WTC11 (cell line): ENCODE results near the gene SGMS1.

Source experiments
- AFF4 ChIP-seq: sonication (generic); formaldehyde crosslinking; IDR thresholded peaks from 2 replicates; pipeline ENCODE4 v1.8.1; 2023; ENCODE audit warnings: mild to moderate bottlenecking, missing genetic modification reagents, borderline replicate concordance
- ATF2 ChIP-seq: sonication (generic); formaldehyde crosslinking; IDR thresholded peaks from 2 replicates; pipeline ENCODE4 v1.8.1; 2022; ENCODE audit warnings: low read depth, missing genetic modification reagents, borderline replicate concordance
- E2F1 ChIP-seq: sonication (generic); formaldehyde crosslinking; IDR thresholded peaks from 2 replicates; pipeline ENCODE4 v1.8.0; 2022; ENCODE audit warnings: mild to moderate bottlenecking, missing genetic modification reagents
- FOXJ3 ChIP-seq: sonication (generic); formaldehyde crosslinking; IDR thresholded peaks from 2 replicates; pipeline ENCODE4 v1.9.0; 2021; ENCODE audit warnings: missing genetic modification reagents, mild to moderate bottlenecking, borderline replicate concordance
- GRHL2 ChIP-seq: fragments of 250-450 bp; sonication (Bioruptor Pico); IDR thresholded peaks from 2 replicates; pipeline ENCODE4 v1.8.0; 2022; ENCODE audit warnings: mild to moderate bottlenecking, moderate library complexity; ENCODE audit not compliant: insufficient replicate concordance, severe bottlenecking
- NFYB ChIP-seq: sonication (generic); formaldehyde crosslinking; conservative IDR thresholded peaks from 2 replicates; pipeline ENCODE4 v1.8.0; 2022; ENCODE audit warnings: low read depth, missing genetic modification reagents
- NR3C1 ChIP-seq: sonication (generic); formaldehyde crosslinking; conservative IDR thresholded peaks from 2 replicates; pipeline ENCODE4 v1.8.1; 2023; ENCODE audit warnings: low read depth, mild to moderate bottlenecking, missing genetic modification reagents
- TEAD4 ChIP-seq: sonication (generic); formaldehyde crosslinking; IDR thresholded peaks from 2 replicates; pipeline ENCODE4 v1.8.0; 2022; ENCODE audit warnings: mild to moderate bottlenecking, missing genetic modification reagents
- ZNF263 ChIP-seq: sonication (generic); formaldehyde crosslinking; IDR thresholded peaks from 2 replicates; pipeline ENCODE4 v1.8.1; 2022; ENCODE audit warnings: low read depth, mild to moderate bottlenecking, moderate library complexity, missing genetic modification reagents
- TF ChIP-seq, protein P1 (sequence below): fragments of 200-600 bp; IDR thresholded peaks from 2 replicates; pipeline ENCODE4 v1.8.0; 2022; ENCODE audit warnings: antibody characterized with exemption
- TF ChIP-seq, protein P2 (sequence below): sonication (generic); formaldehyde crosslinking; IDR thresholded peaks from 2 replicates; pipeline ENCODE4 v1.8.1; 2023; ENCODE audit warnings: mild to moderate bottlenecking, missing genetic modification reagents, moderate library complexity

- no peak for TF ChIP-seq FOXJ3
- TF ChIP-seq, protein P1, sequence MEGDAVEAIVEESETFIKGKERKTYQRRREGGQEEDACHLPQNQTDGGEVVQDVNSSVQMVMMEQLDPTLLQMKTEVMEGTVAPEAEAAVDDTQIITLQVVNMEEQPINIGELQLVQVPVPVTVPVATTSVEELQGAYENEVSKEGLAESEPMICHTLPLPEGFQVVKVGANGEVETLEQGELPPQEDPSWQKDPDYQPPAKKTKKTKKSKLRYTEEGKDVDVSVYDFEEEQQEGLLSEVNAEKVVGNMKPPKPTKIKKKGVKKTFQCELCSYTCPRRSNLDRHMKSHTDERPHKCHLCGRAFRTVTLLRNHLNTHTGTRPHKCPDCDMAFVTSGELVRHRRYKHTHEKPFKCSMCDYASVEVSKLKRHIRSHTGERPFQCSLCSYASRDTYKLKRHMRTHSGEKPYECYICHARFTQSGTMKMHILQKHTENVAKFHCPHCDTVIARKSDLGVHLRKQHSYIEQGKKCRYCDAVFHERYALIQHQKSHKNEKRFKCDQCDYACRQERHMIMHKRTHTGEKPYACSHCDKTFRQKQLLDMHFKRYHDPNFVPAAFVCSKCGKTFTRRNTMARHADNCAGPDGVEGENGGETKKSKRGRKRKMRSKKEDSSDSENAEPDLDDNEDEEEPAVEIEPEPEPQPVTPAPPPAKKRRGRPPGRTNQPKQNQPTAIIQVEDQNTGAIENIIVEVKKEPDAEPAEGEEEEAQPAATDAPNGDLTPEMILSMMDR: no peak
- TF ChIP-seq GRHL2 (CRISPR knock-in tag): no peak
- no peak for TF ChIP-seq TEAD4
- TF ChIP-seq, protein P2, sequence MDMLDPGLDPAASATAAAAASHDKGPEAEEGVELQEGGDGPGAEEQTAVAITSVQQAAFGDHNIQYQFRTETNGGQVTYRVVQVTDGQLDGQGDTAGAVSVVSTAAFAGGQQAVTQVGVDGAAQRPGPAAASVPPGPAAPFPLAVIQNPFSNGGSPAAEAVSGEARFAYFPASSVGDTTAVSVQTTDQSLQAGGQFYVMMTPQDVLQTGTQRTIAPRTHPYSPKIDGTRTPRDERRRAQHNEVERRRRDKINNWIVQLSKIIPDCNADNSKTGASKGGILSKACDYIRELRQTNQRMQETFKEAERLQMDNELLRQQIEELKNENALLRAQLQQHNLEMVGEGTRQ (CRISPR knock-in tag): no peak
- no peak for TF ChIP-seq NR3C1 (CRISPR knock-in tag)
- no peak for TF ChIP-seq ZNF263
- no peak for TF ChIP-seq NFYB (CRISPR knock-in tag)
- TF ChIP-seq E2F1: no peak
- TF ChIP-seq AFF4 (CRISPR knock-in tag): no peak
- no peak for TF ChIP-seq ATF2 (CRISPR knock-in tag)
These were observed 108.8 kb downstream of the SGMS1 start for GRCh38 chr10:50514995-50515394.
